AG10803 (cell line): Measurements from ENCODE around the gene ZNF207.

Source experiments
- DNase-seq: peaks from one replicate; pipeline ENCODE4 v3.0.0; 2010; ENCODE audit warnings: low read depth
- H3K4me3 ChIP-seq: 2 replicates; pipeline ENCODE4 v1.5.1; 2011; ENCODE audit warnings: mild to moderate bottlenecking, low read length, control low read depth
- TF ChIP-seq, protein P1 (sequence below): conservative IDR thresholded peaks from 2 replicates; pipeline ENCODE4 v1.5.1; 2011; ENCODE audit warnings: mild to moderate bottlenecking, low read length, control low read depth, inconsistent platforms

Gene ZNF207

DNA sequence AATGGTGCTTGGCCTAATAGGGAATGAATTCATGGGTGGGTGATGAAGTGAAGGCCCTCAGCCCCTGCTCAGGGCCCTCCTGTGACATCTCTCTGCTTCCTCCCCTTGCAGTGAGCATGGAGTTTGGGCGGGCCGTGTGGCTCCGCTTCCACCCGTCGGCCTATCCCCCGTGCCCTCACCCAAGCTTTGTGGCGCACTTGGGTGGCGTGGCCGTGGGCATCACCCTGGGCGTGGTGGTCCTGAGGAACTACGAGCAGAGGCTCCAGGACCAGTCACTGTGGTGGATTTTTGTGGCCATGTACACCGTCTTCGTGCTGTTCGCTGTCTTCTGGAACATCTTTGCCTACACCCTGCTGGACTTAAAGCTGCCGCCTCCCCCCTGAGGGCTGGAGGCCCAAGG lies 29.1 kb upstream of the ZNF207 start:
- no peak overlapping the region for H3K4me3 ChIP-seq
- TF ChIP-seq, protein P1, sequence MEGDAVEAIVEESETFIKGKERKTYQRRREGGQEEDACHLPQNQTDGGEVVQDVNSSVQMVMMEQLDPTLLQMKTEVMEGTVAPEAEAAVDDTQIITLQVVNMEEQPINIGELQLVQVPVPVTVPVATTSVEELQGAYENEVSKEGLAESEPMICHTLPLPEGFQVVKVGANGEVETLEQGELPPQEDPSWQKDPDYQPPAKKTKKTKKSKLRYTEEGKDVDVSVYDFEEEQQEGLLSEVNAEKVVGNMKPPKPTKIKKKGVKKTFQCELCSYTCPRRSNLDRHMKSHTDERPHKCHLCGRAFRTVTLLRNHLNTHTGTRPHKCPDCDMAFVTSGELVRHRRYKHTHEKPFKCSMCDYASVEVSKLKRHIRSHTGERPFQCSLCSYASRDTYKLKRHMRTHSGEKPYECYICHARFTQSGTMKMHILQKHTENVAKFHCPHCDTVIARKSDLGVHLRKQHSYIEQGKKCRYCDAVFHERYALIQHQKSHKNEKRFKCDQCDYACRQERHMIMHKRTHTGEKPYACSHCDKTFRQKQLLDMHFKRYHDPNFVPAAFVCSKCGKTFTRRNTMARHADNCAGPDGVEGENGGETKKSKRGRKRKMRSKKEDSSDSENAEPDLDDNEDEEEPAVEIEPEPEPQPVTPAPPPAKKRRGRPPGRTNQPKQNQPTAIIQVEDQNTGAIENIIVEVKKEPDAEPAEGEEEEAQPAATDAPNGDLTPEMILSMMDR = no peak

GRCh38 chr17:32323046-32323445 lies 26.9 kb upstream of the ZNF207 start:
- DNase-seq = no peak
- TF ChIP-seq, protein P1 = no peak
- no peak overlapping the region for H3K4me3 ChIP-seq

More for the DNA sequence above, 29.1 kb upstream of the ZNF207 start:
- no peak for DNase-seq

- H3K4me3 ChIP-seq = peak overlapping the region; percentile 24; the same call in 1 of the 2 replicates
- DNase-seq = peak; percentile 26
- TF ChIP-seq, protein P1 = no peak
These were observed 26.0 kb upstream of the ZNF207 start for GRCh38 chr17:32323811-32324491.

- H3K4me3 ChIP-seq = no peak overlapping the region
- TF ChIP-seq, protein P1 = no peak
- DNase-seq = no peak
These were observed 22.0 kb upstream of the ZNF207 start for GRCh38 chr17:32327911-32328310.

DNA sequence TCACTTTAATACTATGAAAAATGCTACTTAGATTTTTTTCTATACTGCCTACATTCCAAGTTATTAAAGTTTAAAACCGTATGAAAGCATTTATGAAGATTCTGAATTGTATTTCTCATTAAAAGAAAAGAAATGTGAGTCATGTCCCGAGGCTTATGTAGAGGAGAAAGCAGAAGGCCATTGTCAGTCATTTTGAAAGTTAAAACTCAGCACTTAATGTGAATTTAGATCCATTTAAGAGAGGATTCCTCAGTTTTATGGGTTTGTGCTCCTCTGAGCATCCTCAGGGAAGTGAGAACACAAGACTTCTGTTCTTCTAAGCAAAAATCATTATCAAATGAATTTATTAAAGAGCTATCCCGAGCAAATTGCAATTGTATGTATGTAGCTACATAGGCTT lies 19.8 kb upstream of the ZNF207 start:
- DNase-seq = no peak
- TF ChIP-seq, protein P1 = no peak
- H3K4me3 ChIP-seq = no peak overlapping the region

GRCh38 chr17:32331243-32332040 lies 18.5 kb upstream of the ZNF207 start:
- TF ChIP-seq, protein P1 = no peak
- peak; percentile 42 for DNase-seq
- no peak overlapping the region for H3K4me3 ChIP-seq

- no peak for DNase-seq
- TF ChIP-seq, protein P1 = no peak
- H3K4me3 ChIP-seq = no peak overlapping the region
These were observed 16.8 kb upstream of the ZNF207 start for GRCh38 chr17:32333187-32333586.
